ENCODE measurements around the gene UBTD1. TPM values are rescaled to one million over a fixed set of nuclear protein-coding genes. Genes with fewer than 3 reads are reported as not detected.

The UBTD1 gene
- total RNA-seq, 4 donors from 2014 or later, result 13.7 to 40.0 (median 23.3) TPM

DNA sequence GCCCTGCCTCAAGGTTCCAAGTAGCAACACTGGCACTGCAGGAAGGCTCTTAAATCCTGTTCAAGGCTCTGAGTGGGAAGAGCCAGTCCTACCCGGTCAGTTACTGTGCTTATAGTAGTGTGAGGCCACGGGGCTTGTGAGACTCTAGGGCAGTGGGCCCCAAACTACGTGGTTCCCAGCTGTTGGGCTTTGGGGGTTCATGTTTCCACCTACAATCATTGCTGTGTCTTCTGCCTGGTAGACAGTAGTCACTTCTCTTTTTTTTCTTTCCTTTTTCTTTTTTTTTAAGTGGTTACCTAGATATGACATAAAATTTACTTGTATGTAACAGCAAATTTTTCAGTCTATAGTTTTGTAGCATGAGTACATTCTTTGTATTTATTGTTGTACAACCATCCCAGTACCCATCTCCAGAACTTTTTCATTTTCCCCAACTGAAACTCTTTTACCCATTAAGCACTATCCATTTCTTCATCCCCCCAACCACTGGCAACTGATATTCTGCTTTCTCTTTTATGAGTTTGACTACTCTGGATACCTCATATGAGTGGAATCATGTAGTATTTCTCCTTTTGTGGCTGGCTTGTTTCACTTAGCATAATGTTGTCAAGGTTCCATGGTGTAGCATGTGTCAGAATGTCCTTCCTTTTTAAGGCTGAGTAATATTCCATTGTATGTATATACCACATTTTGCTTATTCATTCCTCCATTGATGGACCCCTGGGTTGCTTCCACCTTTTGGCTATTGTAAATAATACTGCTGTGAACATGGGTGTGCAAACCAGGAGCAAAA lies 7.7 kb downstream of the UBTD1 start:
- no peak for TF ChIP-seq CTCF (IDR thresholded peaks at IDR 0.05 in 4 of 5, conservative IDR thresholded peaks at IDR 0.05 in 1 of 5)
- TF ChIP-seq POLR2A (IDR thresholded peaks at IDR 0.05), result no peak
- in situ Hi-C loops (cut with MboI; ENCODE audit: low sequenced_read_pairs in 4 of 4) (no loop called here), intact Hi-C loops (cut with DNase I; ENCODE audit: low total_unique reads) (no loop called here)
- Histone ChIP-seq H3K4me3 (no peak overlapping the region), H3K4me1 (peaks cover 17 to 21% of the 10 kb centered on the region in 2 donors), H3K27ac (no peak overlapping the region), H3K36me3 (no peaks in the 10 kb centered on the region), H3K9me3 (no peaks in the 10 kb centered on the region), H3K27me3 (no peaks in the 10 kb centered on the region)
- DNase-seq (no peak), ATAC-seq (no peak)

DNA sequence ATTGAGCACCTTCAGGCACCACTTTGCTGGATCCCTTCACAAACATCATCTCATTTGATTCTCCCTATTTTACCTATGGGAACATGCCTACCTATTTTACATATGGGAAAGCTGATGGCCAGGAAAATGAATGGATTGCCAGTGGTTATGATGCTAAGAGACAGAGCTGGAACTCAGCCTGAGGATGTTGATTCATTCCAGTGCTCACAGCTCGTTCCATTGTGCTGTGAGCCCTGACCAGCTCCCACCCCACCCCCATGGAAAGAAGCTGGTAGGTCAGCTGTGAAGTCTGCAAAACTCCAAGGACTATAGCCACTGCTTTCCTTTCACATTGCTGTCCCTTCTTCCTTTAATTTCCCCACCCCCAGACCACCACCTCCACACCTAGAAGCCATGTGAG lies 9.6 kb downstream of the UBTD1 start:
- Histone ChIP-seq H3K4me3 (no peak overlapping the region), H3K9me3 (no peaks in the 10 kb centered on the region), H3K4me1 (peaks cover 1 to 23% of the 10 kb centered on the region in 2 donors), H3K27me3 (no peaks in the 10 kb centered on the region), H3K27ac (no peak overlapping the region), H3K36me3 (no peaks in the 10 kb centered on the region)
- DNase-seq (no peak), ATAC-seq (no peak)
- intact Hi-C loops (cut with DNase I; ENCODE audit: low total_unique reads), result no loop called here
- in situ Hi-C loops (cut with MboI; ENCODE audit: low sequenced_read_pairs in 4 of 4), result no loop called here
- TF ChIP-seq POLR2A (IDR thresholded peaks at IDR 0.05) (no peak), CTCF (IDR thresholded peaks at IDR 0.05 in 4 of 5, conservative IDR thresholded peaks at IDR 0.05 in 1 of 5) (no peak)

- no peak for DNase-seq
- Histone ChIP-seq H3K4me1 (peaks cover 6 to 17% of the 10 kb centered on the region in 2 donors), H3K27ac (no peak overlapping the region), H3K27me3 (no peaks in the 10 kb centered on the region), H3K9me3 (no peaks in the 10 kb centered on the region), H3K36me3 (no peaks in the 10 kb centered on the region), H3K4me3 (no peak overlapping the region)
- no peak for TF ChIP-seq POLR2A (IDR thresholded peaks at IDR 0.05)
- no peak for TF ChIP-seq CTCF (IDR thresholded peaks at IDR 0.05 in 4 of 5, conservative IDR thresholded peaks at IDR 0.05 in 1 of 5)
- ATAC-seq, result no peak
- intact Hi-C loops (cut with DNase I; ENCODE audit: low total_unique reads) (no loop called here), in situ Hi-C loops (cut with MboI; ENCODE audit: low sequenced_read_pairs in 4 of 4) (no loop called here)
Measured at GRCh38 chr10:97509120-97509680, 10.5 kb downstream of the UBTD1 start.

- H3K36me3 ChIP-seq, result no peaks in the 10 kb centered on the region
- H3K27ac ChIP-seq, result no peak overlapping the region
- no peaks in the 10 kb centered on the region for H3K9me3 ChIP-seq
- in situ Hi-C loops (cut with MboI; ENCODE audit: low sequenced_read_pairs in 4 of 4), result no loop called here
- H3K4me3 ChIP-seq, result no peak overlapping the region
- peaks cover 15 to 32% of the 10 kb centered on the region in 2 donors for H3K4me1 ChIP-seq
- no peaks in the 10 kb centered on the region for H3K27me3 ChIP-seq
- TF ChIP-seq CTCF (IDR thresholded peaks at IDR 0.05 in 4 of 5, conservative IDR thresholded peaks at IDR 0.05 in 1 of 5) (no peak), POLR2A (IDR thresholded peaks at IDR 0.05) (no peak)
- intact Hi-C loops (cut with DNase I; ENCODE audit: low total_unique reads), result no loop called here
- DNase-seq (no peak), ATAC-seq (no peak)
Measured at GRCh38 chr10:97510686-97511085, 12.0 kb downstream of the UBTD1 start.

Measured in gastrocnemius medialis (tissue), 4 donors.